Right lung (tissue), 5 donors: ENCODE results near the gene SCARB1. TPM values are rescaled to one million over a fixed set of nuclear protein-coding genes. Genes with fewer than 3 reads are reported as not detected.

Source experiments
- DNase-seq, 2 donors: peaks; one replicate each; pipeline ENCODE4 v3.0.0-alpha.2; 2013
- polyA plus RNA-seq, 5 donors: library from polyadenylated mRNA; unstranded; fragments of 120-200 nt; gene quantifications; one replicate each; pipeline versions ENCODE4 v1.2.1 to v1.2.3, GENCODE V29; 2013; ENCODE audit warnings: inconsistent platforms in 1 of 5, low replicate concordance in 1 of 5; ENCODE audit not compliant: insufficient read length in 5 of 5, insufficient read depth in 1 of 5

SCARB1 gene
- polyA plus RNA-seq, 5 donors, result 20.2 to 33.3 (median 30.2) TPM

GRCh38 chr12:124762791-124763593 lies 100.7 kb downstream of the SCARB1 start:
- no peak for DNase-seq

- no peak for DNase-seq
Observed at GRCh38 chr12:124762384-124762783, 101.3 kb downstream of the SCARB1 start.

GRCh38 chr12:124761871-124762270 lies 101.8 kb downstream of the SCARB1 start:
- no peak for DNase-seq

- DNase-seq, result no peak
Observed at GRCh38 chr12:124761056-124761455, 102.6 kb downstream of the SCARB1 start.

- no peak for DNase-seq
Observed at GRCh38 chr12:124760560-124760959, 103.1 kb downstream of the SCARB1 start.

- DNase-seq, result no peak
Observed at GRCh38 chr12:124759841-124760503, 103.7 kb downstream of the SCARB1 start.

- DNase-seq, result no peak
Observed at GRCh38 chr12:124758266-124759220, 105.1 kb downstream of the SCARB1 start.

GRCh38 chr12:124757329-124757728 lies 106.3 kb downstream of the SCARB1 start:
- no peak for DNase-seq

- DNase-seq, result no peak
Observed at GRCh38 chr12:124756760-124757159, 106.9 kb downstream of the SCARB1 start.

- DNase-seq, result no peak
Observed at GRCh38 chr12:124756166-124756565, 107.5 kb downstream of the SCARB1 start.

GRCh38 chr12:124755801-124756148 lies 107.9 kb downstream of the SCARB1 start:
- no peak for DNase-seq

- DNase-seq, result peak; percentile 80 to 83
Observed at GRCh38 chr12:124754949-124755800, 108.5 kb downstream of the SCARB1 start.

GRCh38 chr12:124754491-124754890 lies 109.2 kb downstream of the SCARB1 start:
- no peak for DNase-seq

GRCh38 chr12:124753993-124754392 lies 109.7 kb downstream of the SCARB1 start:
- no peak for DNase-seq

GRCh38 chr12:124753228-124753591 lies 110.5 kb downstream of the SCARB1 start:
- no peak for DNase-seq

- no peak for DNase-seq
Observed at GRCh38 chr12:124752437-124753227, 111.0 kb downstream of the SCARB1 start.

GRCh38 chr12:124751654-124752355 lies 111.9 kb downstream of the SCARB1 start:
- no peak for DNase-seq

- no peak for DNase-seq
Observed at GRCh38 chr12:124750787-124751471, 112.7 kb downstream of the SCARB1 start.

- DNase-seq, result no peak
Observed at GRCh38 chr12:124750149-124750656, 113.5 kb downstream of the SCARB1 start.
